ENCODE measurements around the gene SCAMP2. TPM values are rescaled to one million over a fixed set of nuclear protein-coding genes. Genes with fewer than 3 reads are reported as not detected.

The SCAMP2 gene
- total RNA-seq, 1 donor from 2014 or later: 77.2 TPM

GRCh38 chr15:74799255-74799855, 73.8 kb downstream of the SCAMP2 start:
- DNase-seq (ENCODE audit: low read depth): no peak

- no peak for DNase-seq (ENCODE audit: low read depth)
Observed at GRCh38 chr15:74798388-74799254, 74.5 kb downstream of the SCAMP2 start.

GRCh38 chr15:74795966-74796625, 77.1 kb downstream of the SCAMP2 start:
- no peak for DNase-seq (ENCODE audit: low read depth)

- DNase-seq (ENCODE audit: low read depth): no peak
Observed at GRCh38 chr15:74794970-74795349, 78.2 kb downstream of the SCAMP2 start.

- DNase-seq (ENCODE audit: low read depth): no peak
Observed at GRCh38 chr15:74794248-74794969, 78.8 kb downstream of the SCAMP2 start.

Small RNAs within 50 kb of the gene (microRNA-seq; reads per million reads assigned to microRNA genes)
- not detected for gene MIR6882

Other genes starting within 250 kb of the SCAMP2 start
- 8.5 and 9.5 TPM in 2 replicates for gene EDC3, start 177.3 kb downstream of the SCAMP2 start, total RNA-seq
- gene CYP1A1, start 147.8 kb downstream of the SCAMP2 start, total RNA-seq: not detected in 2 replicates
- not detected in 2 replicates for gene CYP1A2, start 124.5 kb downstream of the SCAMP2 start, total RNA-seq
- 20.1 and 21.0 TPM in 2 replicates for gene CSK, start 91.3 kb downstream of the SCAMP2 start, total RNA-seq
- gene LMAN1L, start 60.5 kb downstream of the SCAMP2 start, total RNA-seq: not detected in 2 replicates
- not detected in 2 replicates for gene CPLX3, start 46.7 kb downstream of the SCAMP2 start, total RNA-seq
- 75.0 and 80.5 TPM in 2 replicates for gene ULK3, start 30.2 kb downstream of the SCAMP2 start, total RNA-seq
- gene MPI, start 16.7 kb upstream of the SCAMP2 start, total RNA-seq: 334 and 342 TPM in 2 replicates
- 111 and 113 TPM in 2 replicates for gene FAM219B, start 33.5 kb upstream of the SCAMP2 start, total RNA-seq
- 140 and 153 TPM in 2 replicates for gene COX5A, start 64.7 kb upstream of the SCAMP2 start, total RNA-seq
- gene RPP25, start 83.4 kb upstream of the SCAMP2 start, total RNA-seq: 2.6 and 3.2 TPM in 2 replicates
- 0.56 and 1.6 TPM in 2 replicates for gene SCAMP5, start 122.2 kb upstream of the SCAMP2 start, total RNA-seq
- gene PPCDC, start 150.2 kb upstream of the SCAMP2 start, total RNA-seq: 7.5 and 15.2 TPM in 2 replicates